HepG2 (cell line): ENCODE results near the gene CCDC142. TPM values are rescaled to one million over a fixed set of nuclear protein-coding genes. Genes with fewer than 3 reads are reported as not detected.

Experiments used
- BORCS8-MEF2B ChIP-seq: sonication (generic); formaldehyde crosslinking; IDR thresholded peaks from 2 replicates; pipeline ENCODE4 v1.8.0; 2022; ENCODE audit warnings: mild to moderate bottlenecking, missing genetic modification reagents
- CHD2 ChIP-seq: IDR thresholded peaks from 2 replicates; pipeline ENCODE4 v1.6.1; 2011; ENCODE audit warnings: low read depth, low read length, improper control_type of control experiment
- CREB1 ChIP-seq, 2 experiments: fragments of 450-650 bp in 1 of 2; IDR thresholded peaks; 2 replicates each; pipeline ENCODE4 v1.6.1; 2016 to 2017; ENCODE audit warnings: control low read depth in 1 of 2, mild to moderate bottlenecking in 1 of 2, missing compliant biosample characterization in 1 of 2, missing genetic modification characterization in 1 of 2
- FOSL2 ChIP-seq: sonication (generic); formaldehyde crosslinking; IDR thresholded peaks from 2 replicates; pipeline ENCODE4 v1.4.0; 2020; ENCODE audit warnings: missing genetic modification reagents
- GATAD2A ChIP-seq: IDR thresholded peaks from 2 replicates; pipeline ENCODE4 v1.6.1; 2016
- HCFC1 ChIP-seq: fragments of 150-350 bp; IDR thresholded peaks from 2 replicates; pipeline ENCODE4 v1.6.1; 2014; ENCODE audit warnings: low read depth, low read length
- HNRNPH1 ChIP-seq: fragments of 200-400 bp; formaldehyde crosslinking; optimal IDR thresholded peaks from 2 replicates; pipeline ENCODE3; 2017; ENCODE audit warnings: mild to moderate bottlenecking, low read depth, low read length
- HNRNPUL1 ChIP-seq: fragments of 200-400 bp; formaldehyde crosslinking; IDR thresholded peaks from 2 replicates; pipeline ENCODE4 v1.6.1; 2017; ENCODE audit warnings: low read depth, mild to moderate bottlenecking, low read length, moderate library complexity
- MEIS2 ChIP-seq: sonication (generic); formaldehyde crosslinking; IDR thresholded peaks from 2 replicates; pipeline ENCODE4 v1.9.0; 2021; ENCODE audit warnings: mild to moderate bottlenecking, missing genetic modification reagents
- RFX1 ChIP-seq: fragments of 450-650 bp; IDR thresholded peaks from 2 replicates; pipeline ENCODE4 v1.6.1; 2017
- RXRB ChIP-seq: IDR thresholded peaks from 2 replicates; pipeline ENCODE4 v1.6.1; 2016; ENCODE audit warnings: borderline replicate concordance, missing genetic modification reagents, missing compliant biosample characterization
- STAT5B ChIP-seq: sonication (generic); formaldehyde crosslinking; IDR thresholded peaks from 2 replicates; pipeline ENCODE4 v1.4.0; 2020; ENCODE audit warnings: missing genetic modification reagents
- TEAD2 ChIP-seq: sonication (generic); formaldehyde crosslinking; IDR thresholded peaks from 2 replicates; pipeline ENCODE4 v1.9.0; 2021; ENCODE audit warnings: missing genetic modification reagents
- ZC3H13 ChIP-seq: sonication (generic); formaldehyde crosslinking; IDR thresholded peaks from 2 replicates; pipeline ENCODE4 v1.8.1; 2023; ENCODE audit warnings: mild to moderate bottlenecking, missing genetic modification reagents, moderate library complexity
- ZNF207 ChIP-seq: fragments of 450-650 bp; IDR thresholded peaks from 2 replicates; pipeline ENCODE4 v1.6.1; 2016; ENCODE audit warnings: antibody characterized with exemption, borderline replicate concordance
- ZNF235 ChIP-seq: sonication (generic); formaldehyde crosslinking; IDR thresholded peaks from 2 replicates; pipeline ENCODE4 v1.8.1; 2023; ENCODE audit warnings: mild to moderate bottlenecking, missing genetic modification reagents, borderline replicate concordance
- ZNF780A ChIP-seq: sonication (generic); formaldehyde crosslinking; IDR thresholded peaks from 2 replicates; pipeline ENCODE4 v1.8.0; 2022; ENCODE audit warnings: mild to moderate bottlenecking, missing genetic modification reagents, moderate library complexity
- ZNF850 ChIP-seq: sonication (generic); formaldehyde crosslinking; conservative IDR thresholded peaks from 2 replicates; pipeline ENCODE4 v1.9.0; 2021; ENCODE audit warnings: mild to moderate bottlenecking, missing genetic modification reagents
- ZSCAN20 ChIP-seq: sonication (generic); formaldehyde crosslinking; IDR thresholded peaks from 2 replicates; pipeline ENCODE4 v1.4.0; 2020; ENCODE audit warnings: missing genetic modification reagents, mild to moderate bottlenecking, borderline replicate concordance
- ZSCAN21 ChIP-seq: sonication (generic); formaldehyde crosslinking; IDR thresholded peaks from 2 replicates; pipeline ENCODE4 v1.8.0; 2022; ENCODE audit warnings: mild to moderate bottlenecking, missing genetic modification reagents, moderate library complexity, borderline replicate concordance
- ZSCAN29 ChIP-seq: sonication (generic); formaldehyde crosslinking; conservative IDR thresholded peaks from 2 replicates; pipeline ENCODE4 v1.4.0; 2020; ENCODE audit warnings: mild to moderate bottlenecking, missing genetic modification reagents
- polyA plus RNA-seq, 8 experiments: library from polyadenylated mRNA; depleted of rRNA in 3 of 8; stranded (reverse) in 7 of 8; unstranded in 1 of 8; fragments of >200 nt; fragmentation: Illumina TruSeq in 4 of 8; extraction: Trizol in 4 of 8; gene quantifications; 2 replicates each; pipeline versions ENCODE4 v1.2.1 to v1.2.3, GENCODE V29; 2011 to 2016; ENCODE audit warnings: low read depth in 4 of 8, missing spikeins in 1 of 8, mixed read lengths in 1 of 8; ENCODE audit not compliant: insufficient read depth in 1 of 8
- total RNA-seq, 5 experiments: library from RNA; depleted of rRNA; stranded (reverse); fragments of >200 nt; fragmentation: Illumina TruSeq; extraction: Trizol; gene quantifications; 2 replicates each; pipeline ENCODE4 v1.2.3, GENCODE V29; 2016; ENCODE audit warnings: low read depth in 1 of 5
- TF ChIP-seq, protein P1 (sequence below): IDR thresholded peaks from 2 replicates; pipeline ENCODE4 v1.6.1; 2018; ENCODE audit warnings: missing genetic modification reagents, mild to moderate bottlenecking, missing compliant biosample characterization
- TF ChIP-seq, protein P2 (sequence below): fragments of 450-650 bp; IDR thresholded peaks from 2 replicates; pipeline ENCODE4 v1.6.1; 2017
- TF ChIP-seq, protein P3 (sequence below): sonication (generic); formaldehyde crosslinking; IDR thresholded peaks from 2 replicates; pipeline ENCODE4 v1.5.0; 2020; ENCODE audit warnings: mild to moderate bottlenecking, missing genetic modification reagents, borderline replicate concordance
- TF ChIP-seq, protein P4 (sequence below): sonication (generic); formaldehyde crosslinking; IDR thresholded peaks from 2 replicates; pipeline ENCODE4 v1.8.0; 2022; ENCODE audit warnings: mild to moderate bottlenecking, missing genetic modification reagents; ENCODE audit not compliant: insufficient replicate concordance

The CCDC142 gene
- total and polyA plus RNA-seq, 2 of the 13 experiments (the other 11 are each of a cell fraction or from before 2014, with no cell fraction given) = 14.7 to 30.4 TPM

DNA sequence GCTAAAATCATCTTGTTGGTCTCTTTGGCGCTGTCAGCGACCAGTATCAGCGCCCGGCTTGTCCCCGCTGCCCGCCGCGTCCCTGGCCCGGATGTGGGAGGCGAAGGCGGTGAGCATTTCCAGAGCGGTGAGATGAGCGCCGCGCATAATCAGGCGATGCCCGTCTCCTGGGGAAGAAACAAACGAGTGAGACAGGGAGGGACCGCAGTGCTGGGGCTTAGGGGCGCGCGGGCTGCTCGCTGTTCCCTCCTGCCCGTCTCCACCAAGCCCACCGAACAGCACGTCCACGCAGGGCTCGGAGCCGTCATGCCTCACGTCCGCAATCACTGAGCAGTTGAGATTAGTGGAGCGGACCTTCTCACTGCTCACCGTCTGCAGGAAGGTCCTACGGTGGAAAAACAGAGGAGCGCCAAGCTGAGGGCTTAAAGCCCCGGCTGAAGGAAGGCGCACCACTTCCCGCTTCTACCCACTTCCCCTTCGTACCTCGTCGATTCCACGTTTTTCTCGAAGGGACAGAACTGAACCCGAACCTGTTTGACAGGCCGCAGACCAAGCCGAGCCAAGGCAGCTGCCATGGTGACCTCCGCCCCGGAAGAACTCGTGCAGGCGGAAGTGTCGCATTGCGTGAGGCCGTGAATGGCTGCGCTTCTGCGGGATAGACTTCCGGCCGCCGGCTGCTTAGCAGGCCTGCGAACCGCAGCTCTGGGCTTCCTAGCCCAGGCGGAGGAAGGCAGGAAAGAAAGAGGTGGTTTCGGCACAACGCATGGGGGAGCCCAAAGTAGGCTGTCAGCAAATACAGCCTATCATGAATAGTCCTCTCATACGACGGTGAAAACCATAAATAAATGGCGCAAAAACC is 10.5 kb downstream of the CCDC142 start, which contains the start of gene MRPL53 (continued):
- 0 out of 2 replicates have a peak, but pooled peaks have one; percentile 62 for TF ChIP-seq CHD2
- TF ChIP-seq ZSCAN21 (CRISPR knock-in tag) = peak; percentile 98
- peak; percentile 79 for TF ChIP-seq GATAD2A (CRISPR knock-in tag)
- TF ChIP-seq TEAD2 = no peak
- TF ChIP-seq, protein P1, sequence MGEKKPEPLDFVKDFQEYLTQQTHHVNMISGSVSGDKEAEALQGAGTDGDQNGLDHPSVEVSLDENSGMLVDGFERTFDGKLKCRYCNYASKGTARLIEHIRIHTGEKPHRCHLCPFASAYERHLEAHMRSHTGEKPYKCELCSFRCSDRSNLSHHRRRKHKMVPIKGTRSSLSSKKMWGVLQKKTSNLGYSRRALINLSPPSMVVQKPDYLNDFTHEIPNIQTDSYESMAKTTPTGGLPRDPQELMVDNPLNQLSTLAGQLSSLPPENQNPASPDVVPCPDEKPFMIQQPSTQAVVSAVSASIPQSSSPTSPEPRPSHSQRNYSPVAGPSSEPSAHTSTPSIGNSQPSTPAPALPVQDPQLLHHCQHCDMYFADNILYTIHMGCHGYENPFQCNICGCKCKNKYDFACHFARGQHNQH (CRISPR knock-in tag) = peak; percentile 96
- TF ChIP-seq ZNF235 (CRISPR knock-in tag) = peak; percentile 93
- TF ChIP-seq, protein P2, sequence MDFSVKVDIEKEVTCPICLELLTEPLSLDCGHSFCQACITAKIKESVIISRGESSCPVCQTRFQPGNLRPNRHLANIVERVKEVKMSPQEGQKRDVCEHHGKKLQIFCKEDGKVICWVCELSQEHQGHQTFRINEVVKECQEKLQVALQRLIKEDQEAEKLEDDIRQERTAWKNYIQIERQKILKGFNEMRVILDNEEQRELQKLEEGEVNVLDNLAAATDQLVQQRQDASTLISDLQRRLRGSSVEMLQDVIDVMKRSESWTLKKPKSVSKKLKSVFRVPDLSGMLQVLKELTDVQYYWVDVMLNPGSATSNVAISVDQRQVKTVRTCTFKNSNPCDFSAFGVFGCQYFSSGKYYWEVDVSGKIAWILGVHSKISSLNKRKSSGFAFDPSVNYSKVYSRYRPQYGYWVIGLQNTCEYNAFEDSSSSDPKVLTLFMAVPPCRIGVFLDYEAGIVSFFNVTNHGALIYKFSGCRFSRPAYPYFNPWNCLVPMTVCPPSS = no peak
- TF ChIP-seq ZNF207 = no peak
- peak; percentile 39 for TF ChIP-seq HNRNPH1
- peak; percentile 80 for TF ChIP-seq CREB1 (IDR thresholded peaks at IDR 0.05)
- TF ChIP-seq CREB1 (CRISPR knock-in tag; IDR thresholded peaks at IDR 0.05) = peak; percentile 95
- peak; percentile 74 for TF ChIP-seq FOSL2 (CRISPR knock-in tag)
- TF ChIP-seq, protein P3, sequence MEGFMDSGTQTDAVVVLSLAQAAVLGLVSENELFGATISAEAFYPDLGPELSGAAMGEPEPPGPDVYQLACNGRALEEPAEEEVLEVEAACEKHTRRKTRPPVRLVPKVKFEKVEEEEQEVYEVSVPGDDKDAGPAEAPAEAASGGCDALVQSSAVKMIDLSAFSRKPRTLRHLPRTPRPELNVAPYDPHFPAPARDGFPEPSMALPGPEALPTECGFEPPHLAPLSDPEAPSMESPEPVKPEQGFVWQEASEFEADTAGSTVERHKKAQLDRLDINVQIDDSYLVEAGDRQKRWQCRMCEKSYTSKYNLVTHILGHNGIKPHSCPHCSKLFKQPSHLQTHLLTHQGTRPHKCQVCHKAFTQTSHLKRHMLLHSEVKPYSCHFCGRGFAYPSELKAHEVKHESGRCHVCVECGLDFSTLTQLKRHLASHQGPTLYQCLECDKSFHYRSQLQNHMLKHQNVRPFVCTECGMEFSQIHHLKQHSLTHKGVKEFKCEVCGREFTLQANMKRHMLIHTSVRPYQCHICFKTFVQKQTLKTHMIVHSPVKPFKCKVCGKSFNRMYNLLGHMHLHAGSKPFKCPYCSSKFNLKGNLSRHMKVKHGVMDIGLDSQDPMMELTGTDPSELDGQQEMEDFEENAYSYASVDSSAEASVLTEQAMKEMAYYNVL (CRISPR knock-in tag) = peak; percentile 89
- no peak for TF ChIP-seq RFX1
- TF ChIP-seq ZNF850 (CRISPR knock-in tag) = peak; percentile 61
- peak; percentile 99 for TF ChIP-seq BORCS8-MEF2B (CRISPR knock-in tag)
- TF ChIP-seq ZSCAN29 (CRISPR knock-in tag) = peak; percentile 96
- 0 out of 2 replicates have a peak, but pooled peaks have one; percentile 83 for TF ChIP-seq ZSCAN20
- TF ChIP-seq, protein P4, sequence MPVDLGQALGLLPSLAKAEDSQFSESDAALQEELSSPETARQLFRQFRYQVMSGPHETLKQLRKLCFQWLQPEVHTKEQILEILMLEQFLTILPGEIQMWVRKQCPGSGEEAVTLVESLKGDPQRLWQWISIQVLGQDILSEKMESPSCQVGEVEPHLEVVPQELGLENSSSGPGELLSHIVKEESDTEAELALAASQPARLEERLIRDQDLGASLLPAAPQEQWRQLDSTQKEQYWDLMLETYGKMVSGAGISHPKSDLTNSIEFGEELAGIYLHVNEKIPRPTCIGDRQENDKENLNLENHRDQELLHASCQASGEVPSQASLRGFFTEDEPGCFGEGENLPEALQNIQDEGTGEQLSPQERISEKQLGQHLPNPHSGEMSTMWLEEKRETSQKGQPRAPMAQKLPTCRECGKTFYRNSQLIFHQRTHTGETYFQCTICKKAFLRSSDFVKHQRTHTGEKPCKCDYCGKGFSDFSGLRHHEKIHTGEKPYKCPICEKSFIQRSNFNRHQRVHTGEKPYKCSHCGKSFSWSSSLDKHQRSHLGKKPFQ (CRISPR knock-in tag) = peak; percentile 90
- peak; percentile 80 for TF ChIP-seq RXRB
- peak; percentile 96 for TF ChIP-seq STAT5B
- TF ChIP-seq HCFC1 = peak; percentile 77
- TF ChIP-seq ZC3H13 = peak; percentile 100
- TF ChIP-seq HNRNPUL1 = no peak
- peak; percentile 96 for TF ChIP-seq MEIS2 (CRISPR knock-in tag)
- TF ChIP-seq ZNF780A (CRISPR knock-in tag) = no peak; the same call in 1 of the 2 replicates
